Gastroesophageal sphincter (tissue), 3 donors: Measurements from ENCODE around the gene APCDD1L.

Experiments
- CTCF ChIP-seq, 4 experiments: fragments of 200-600 bp in 2 of 4; fragments of 450-650 bp in 2 of 4; sonication (generic) in 1 of 4; IDR thresholded peaks; one replicate each; pipeline ENCODE4 v1.5.1; 2017 to 2019; ENCODE audit warnings: antibody characterized with exemption in 4 of 4, mild to moderate bottlenecking in 2 of 4, moderate library complexity in 2 of 4
- EP300 ChIP-seq: sonication (generic); formaldehyde crosslinking; IDR thresholded peaks from one replicate; pipeline ENCODE4 v1.6.1; 2017; ENCODE audit warnings: antibody characterized with exemption, mild to moderate bottlenecking
- POLR2A ChIP-seq, 2 donors: fragments of 450-650 bp; IDR thresholded peaks; one replicate each; pipeline ENCODE4 v1.6.1; 2017; ENCODE audit warnings: antibody characterized with exemption in 2 of 2, mild to moderate bottlenecking in 2 of 2, moderate library complexity in 1 of 2
- POLR2AphosphoS5 ChIP-seq: sonication (generic); formaldehyde crosslinking; IDR thresholded peaks from one replicate; pipeline ENCODE4 v1.6.1; 2017; ENCODE audit warnings: antibody characterized with exemption

- TF ChIP-seq CTCF (IDR thresholded peaks at IDR 0.05) (no peak), EP300 (no peak), POLR2A (IDR thresholded peaks at IDR 0.05) (no peak), POLR2AphosphoS5 (no peak)
Measured at GRCh38 chr20:58466729-58467571, 48.2 kb downstream of the APCDD1L start.
